WTC11 (cell line): ENCODE data around the gene DNM1L.

Source experiments
- ELF4 ChIP-seq: sonication (generic); formaldehyde crosslinking; IDR thresholded peaks from 2 replicates; pipeline ENCODE4 v1.8.1; 2022; ENCODE audit warnings: low read depth, mild to moderate bottlenecking, moderate library complexity, missing genetic modification reagents
- TEAD4 ChIP-seq: sonication (generic); formaldehyde crosslinking; IDR thresholded peaks from 2 replicates; pipeline ENCODE4 v1.8.0; 2022; ENCODE audit warnings: mild to moderate bottlenecking, missing genetic modification reagents
- ZNF512 ChIP-seq: sonication (generic); formaldehyde crosslinking; IDR thresholded peaks from 2 replicates; pipeline ENCODE4 v1.8.1; 2022; ENCODE audit warnings: missing genetic modification reagents, borderline replicate concordance
- TF ChIP-seq, protein P1 (sequence below): sonication (generic); formaldehyde crosslinking; IDR thresholded peaks from 2 replicates; pipeline ENCODE4 v1.8.1; 2022; ENCODE audit warnings: low read depth, missing genetic modification reagents, borderline replicate concordance
- TF ChIP-seq, protein P2 (sequence below): sonication (generic); formaldehyde crosslinking; IDR thresholded peaks from 2 replicates; pipeline ENCODE4 v1.8.0; 2022; ENCODE audit warnings: mild to moderate bottlenecking, missing genetic modification reagents
- TF ChIP-seq, protein P3 (sequence below): fragments of 200-600 bp; IDR thresholded peaks from 2 replicates; pipeline ENCODE4 v1.8.0; 2022; ENCODE audit warnings: antibody characterized with exemption
- TF ChIP-seq, protein P4 (sequence below): sonication (generic); formaldehyde crosslinking; IDR thresholded peaks from 2 replicates; pipeline ENCODE4 v1.8.1; 2023; ENCODE audit warnings: mild to moderate bottlenecking, missing genetic modification reagents, moderate library complexity

GRCh38 chr12:32681272-32681671, 2.2 kb downstream of the DNM1L start:
- TF ChIP-seq ZNF512 (CRISPR knock-in tag) (no peak), ELF4 (CRISPR knock-in tag) (no peak), TEAD4 (CRISPR knock-in tag) (no peak)
- TF ChIP-seq, protein P1, sequence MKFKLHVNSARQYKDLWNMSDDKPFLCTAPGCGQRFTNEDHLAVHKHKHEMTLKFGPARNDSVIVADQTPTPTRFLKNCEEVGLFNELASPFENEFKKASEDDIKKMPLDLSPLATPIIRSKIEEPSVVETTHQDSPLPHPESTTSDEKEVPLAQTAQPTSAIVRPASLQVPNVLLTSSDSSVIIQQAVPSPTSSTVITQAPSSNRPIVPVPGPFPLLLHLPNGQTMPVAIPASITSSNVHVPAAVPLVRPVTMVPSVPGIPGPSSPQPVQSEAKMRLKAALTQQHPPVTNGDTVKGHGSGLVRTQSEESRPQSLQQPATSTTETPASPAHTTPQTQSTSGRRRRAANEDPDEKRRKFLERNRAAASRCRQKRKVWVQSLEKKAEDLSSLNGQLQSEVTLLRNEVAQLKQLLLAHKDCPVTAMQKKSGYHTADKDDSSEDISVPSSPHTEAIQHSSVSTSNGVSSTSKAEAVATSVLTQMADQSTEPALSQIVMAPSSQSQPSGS: no peak
- TF ChIP-seq, protein P2, sequence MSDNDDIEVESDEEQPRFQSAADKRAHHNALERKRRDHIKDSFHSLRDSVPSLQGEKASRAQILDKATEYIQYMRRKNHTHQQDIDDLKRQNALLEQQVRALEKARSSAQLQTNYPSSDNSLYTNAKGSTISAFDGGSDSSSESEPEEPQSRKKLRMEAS (CRISPR knock-in tag): no peak
- TF ChIP-seq, protein P3, sequence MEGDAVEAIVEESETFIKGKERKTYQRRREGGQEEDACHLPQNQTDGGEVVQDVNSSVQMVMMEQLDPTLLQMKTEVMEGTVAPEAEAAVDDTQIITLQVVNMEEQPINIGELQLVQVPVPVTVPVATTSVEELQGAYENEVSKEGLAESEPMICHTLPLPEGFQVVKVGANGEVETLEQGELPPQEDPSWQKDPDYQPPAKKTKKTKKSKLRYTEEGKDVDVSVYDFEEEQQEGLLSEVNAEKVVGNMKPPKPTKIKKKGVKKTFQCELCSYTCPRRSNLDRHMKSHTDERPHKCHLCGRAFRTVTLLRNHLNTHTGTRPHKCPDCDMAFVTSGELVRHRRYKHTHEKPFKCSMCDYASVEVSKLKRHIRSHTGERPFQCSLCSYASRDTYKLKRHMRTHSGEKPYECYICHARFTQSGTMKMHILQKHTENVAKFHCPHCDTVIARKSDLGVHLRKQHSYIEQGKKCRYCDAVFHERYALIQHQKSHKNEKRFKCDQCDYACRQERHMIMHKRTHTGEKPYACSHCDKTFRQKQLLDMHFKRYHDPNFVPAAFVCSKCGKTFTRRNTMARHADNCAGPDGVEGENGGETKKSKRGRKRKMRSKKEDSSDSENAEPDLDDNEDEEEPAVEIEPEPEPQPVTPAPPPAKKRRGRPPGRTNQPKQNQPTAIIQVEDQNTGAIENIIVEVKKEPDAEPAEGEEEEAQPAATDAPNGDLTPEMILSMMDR: no peak
- TF ChIP-seq, protein P4, sequence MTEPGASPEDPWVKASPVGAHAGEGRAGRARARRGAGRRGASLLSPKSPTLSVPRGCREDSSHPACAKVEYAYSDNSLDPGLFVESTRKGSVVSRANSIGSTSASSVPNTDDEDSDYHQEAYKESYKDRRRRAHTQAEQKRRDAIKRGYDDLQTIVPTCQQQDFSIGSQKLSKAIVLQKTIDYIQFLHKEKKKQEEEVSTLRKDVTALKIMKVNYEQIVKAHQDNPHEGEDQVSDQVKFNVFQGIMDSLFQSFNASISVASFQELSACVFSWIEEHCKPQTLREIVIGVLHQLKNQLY: no peak
